Fibroblast of lung (primary cell): ENCODE measurements around the gene LPP. TPM values are rescaled to one million over a fixed set of nuclear protein-coding genes. Genes with fewer than 3 reads are reported as not detected.
A peak's percentile ranks its signal among the peaks of the same experiment; 100 is the strongest.

ENCODE experiments used
- DNase-seq, 2 donors: peaks; one replicate each; pipeline versions ENCODE4 v3.0.0 to v3.0.0-alpha.2; 2010; ENCODE audit warnings: low read depth in 2 of 2
- H2AFZ ChIP-seq: 2 replicates; pipeline ENCODE4 v1.5.1; 2012; ENCODE audit warnings: low read length, control low read depth, inconsistent platforms
- H3K27ac ChIP-seq: 2 replicates; pipeline ENCODE4 v1.5.1; 2011; ENCODE audit warnings: low read length, control low read depth; ENCODE audit not compliant: insufficient read depth
- H3K27me3 ChIP-seq: 2 replicates; pipeline ENCODE4 v1.5.1; 2011; ENCODE audit warnings: mild to moderate bottlenecking, low read length; ENCODE audit not compliant: control insufficient read depth, insufficient read depth
- H3K36me3 ChIP-seq: 2 replicates; pipeline ENCODE4 v1.5.1; 2011; ENCODE audit warnings: low read length; ENCODE audit not compliant: control insufficient read depth, insufficient read depth
- H3K4me1 ChIP-seq: 2 replicates; pipeline ENCODE4 v1.5.1; 2011; ENCODE audit warnings: low read length; ENCODE audit not compliant: control insufficient read depth, insufficient read depth; ENCODE audit errors: extremely low read depth
- H3K4me2 ChIP-seq: 2 replicates; pipeline ENCODE4 v1.5.1; 2011; ENCODE audit warnings: low read length, control low read depth; ENCODE audit not compliant: insufficient read depth; ENCODE audit errors: extremely low read depth
- H3K4me3 ChIP-seq, 4 experiments: fragments of 200-600 bp in 1 of 4; sonication (generic) in 1 of 4; replicated peaks in 1 of 4; 2 replicates each; pipeline ENCODE4 v1.5.1; 2011 to 2016; ENCODE audit warnings: low read length in 4 of 4, low read depth in 3 of 4, mild to moderate bottlenecking in 3 of 4, control low read depth in 2 of 4, inconsistent platforms in 1 of 4, mixed read lengths in 1 of 4; ENCODE audit not compliant: insufficient read depth in 1 of 4; ENCODE audit errors: control extremely low read depth in 1 of 4
- H3K79me2 ChIP-seq: 2 replicates; pipeline ENCODE4 v1.5.1; 2012; ENCODE audit warnings: mild to moderate bottlenecking, low read length, inconsistent platforms; ENCODE audit not compliant: control insufficient read depth, insufficient read depth
- H3K9ac ChIP-seq: 2 replicates; pipeline ENCODE4 v1.5.1; 2011; ENCODE audit warnings: mild to moderate bottlenecking, low read length, control low read depth; ENCODE audit not compliant: insufficient read depth
- H3K9me3 ChIP-seq: 2 replicates; pipeline ENCODE4 v1.5.1; 2012; ENCODE audit warnings: low read depth, low read length; ENCODE audit not compliant: control insufficient read depth, insufficient read depth
- H4K20me1 ChIP-seq: 2 replicates; pipeline ENCODE4 v1.5.1; 2011; ENCODE audit warnings: low read length; ENCODE audit not compliant: control insufficient read depth, insufficient read depth; ENCODE audit errors: extremely low read depth
- EZH2 ChIP-seq: IDR thresholded peaks from 2 replicates; pipeline ENCODE4 v1.5.1; 2012; ENCODE audit warnings: low read length, control low read depth, mild to moderate bottlenecking; ENCODE audit errors: missing control alignments
- polyA plus RNA-seq, 2 donors: library from polyadenylated mRNA; depleted of rRNA in 1 of 2; stranded (reverse) in 1 of 2; unstranded in 1 of 2; fragments of >200 nt; gene quantifications; 2 replicates each; pipeline ENCODE4 v1.2.1, GENCODE V29; 2011 to 2012; ENCODE audit warnings: missing spikeins in 1 of 2
- total RNA-seq: library from RNA; depleted of rRNA; stranded (reverse); fragments of >200 nt; gene quantifications from 2 replicates; pipeline ENCODE4 v1.2.1, GENCODE V29; 2014
- TF ChIP-seq, protein P1 (sequence below), 2 donors: IDR thresholded peaks in 1 of 2; conservative IDR thresholded peaks in 1 of 2; 1 replicate in 1 of 2; 2 replicates in 1 of 2; pipeline ENCODE4 v1.5.1; 2011 to 2012; ENCODE audit warnings: low read length in 2 of 2, control low read depth in 1 of 2, inconsistent platforms in 1 of 2, low read depth in 1 of 2, mild to moderate bottlenecking in 1 of 2

LPP gene
- total and polyA plus RNA-seq, 2 donors (not counting 1 experiment from before 2014, with no cell fraction given), result 69.0 to 124 TPM

DNA sequence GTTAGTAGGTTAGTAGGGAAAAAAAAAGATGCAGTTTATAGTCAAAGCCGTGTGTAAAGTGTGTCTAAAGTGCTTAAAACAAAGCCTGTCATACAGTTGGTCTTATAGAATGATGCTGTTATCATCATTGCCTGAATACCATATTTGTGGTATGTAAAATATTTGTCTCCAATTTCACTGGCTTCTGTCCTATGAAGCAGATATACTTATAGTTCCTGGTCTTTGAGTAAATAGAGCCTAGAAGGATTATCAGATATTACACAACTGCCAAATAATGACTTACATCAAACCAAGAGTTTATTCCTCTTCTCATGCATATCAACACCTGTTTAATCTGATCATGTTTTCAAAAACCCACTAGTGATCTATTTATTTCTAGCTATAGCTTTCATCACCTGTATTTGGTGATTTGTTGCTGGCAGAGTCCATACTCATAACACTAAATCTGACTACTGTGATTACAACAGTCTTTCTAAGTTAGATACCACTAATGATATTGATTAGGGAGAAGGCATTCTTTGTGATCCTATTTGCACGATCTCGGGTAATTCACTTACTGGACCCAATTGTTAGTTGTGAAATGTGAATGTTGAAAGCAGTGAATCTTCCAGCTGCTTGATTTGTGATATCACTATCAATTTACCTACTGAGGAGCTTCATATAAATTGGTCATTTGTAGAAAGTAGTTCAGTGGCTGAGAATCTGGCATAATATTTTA, 413.7 kb downstream of the LPP start:
- Histone ChIP-seq H3K9ac (no peak overlapping the region), H4K20me1 (no peaks in the 10 kb centered on the region), H3K36me3 (no peaks in the 10 kb centered on the region), H3K79me2 (peaks cover 3% of the 10 kb centered on the region), H3K4me1 (no peaks in the 10 kb centered on the region), H3K4me3 (no peak overlapping the region), H2AFZ (no peak overlapping the region), H3K27me3 (no peaks in the 10 kb centered on the region), H3K27ac (no peak overlapping the region), H3K9me3 (no peaks in the 10 kb centered on the region), H3K4me2 (no peak overlapping the region)
- no peak for TF ChIP-seq EZH2
- TF ChIP-seq, protein P1, sequence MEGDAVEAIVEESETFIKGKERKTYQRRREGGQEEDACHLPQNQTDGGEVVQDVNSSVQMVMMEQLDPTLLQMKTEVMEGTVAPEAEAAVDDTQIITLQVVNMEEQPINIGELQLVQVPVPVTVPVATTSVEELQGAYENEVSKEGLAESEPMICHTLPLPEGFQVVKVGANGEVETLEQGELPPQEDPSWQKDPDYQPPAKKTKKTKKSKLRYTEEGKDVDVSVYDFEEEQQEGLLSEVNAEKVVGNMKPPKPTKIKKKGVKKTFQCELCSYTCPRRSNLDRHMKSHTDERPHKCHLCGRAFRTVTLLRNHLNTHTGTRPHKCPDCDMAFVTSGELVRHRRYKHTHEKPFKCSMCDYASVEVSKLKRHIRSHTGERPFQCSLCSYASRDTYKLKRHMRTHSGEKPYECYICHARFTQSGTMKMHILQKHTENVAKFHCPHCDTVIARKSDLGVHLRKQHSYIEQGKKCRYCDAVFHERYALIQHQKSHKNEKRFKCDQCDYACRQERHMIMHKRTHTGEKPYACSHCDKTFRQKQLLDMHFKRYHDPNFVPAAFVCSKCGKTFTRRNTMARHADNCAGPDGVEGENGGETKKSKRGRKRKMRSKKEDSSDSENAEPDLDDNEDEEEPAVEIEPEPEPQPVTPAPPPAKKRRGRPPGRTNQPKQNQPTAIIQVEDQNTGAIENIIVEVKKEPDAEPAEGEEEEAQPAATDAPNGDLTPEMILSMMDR (conservative IDR thresholded peaks at IDR 0.05 in 1 of 2, IDR thresholded peaks at IDR 0.05 in 1 of 2; ENCODE audit: low read depth in 1 of 2, low read length in 2 of 2), result no peak
- DNase-seq, result peak; percentile 22 to 50

DNA sequence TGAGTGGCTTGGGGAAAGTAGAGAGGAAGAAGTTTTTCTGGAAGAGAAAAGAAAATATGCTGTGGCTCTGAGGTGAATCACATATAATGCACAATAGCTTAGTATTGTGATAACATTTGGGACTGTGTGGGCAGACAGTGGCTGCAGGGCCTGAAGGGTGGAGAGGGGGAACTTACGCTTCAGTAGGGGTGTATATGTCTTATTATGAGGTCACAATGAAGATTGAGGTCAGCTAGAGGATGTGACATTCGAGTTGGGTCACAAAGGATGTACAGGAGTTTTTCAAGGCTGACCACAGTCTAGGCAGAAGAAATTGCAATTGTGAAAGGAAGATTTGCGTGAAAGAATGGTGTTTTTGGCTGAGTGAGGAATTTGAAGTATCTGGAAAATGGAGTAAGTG, 414.8 kb downstream of the LPP start:
- no peaks in the 10 kb centered on the region for H4K20me1 ChIP-seq
- no peaks in the 10 kb centered on the region for H3K9me3 ChIP-seq
- H3K4me2 ChIP-seq, result no peak overlapping the region
- no peaks in the 10 kb centered on the region for H3K4me1 ChIP-seq
- no peak overlapping the region for H3K27ac ChIP-seq
- TF ChIP-seq, protein P1 (conservative IDR thresholded peaks at IDR 0.05 in 1 of 2, IDR thresholded peaks at IDR 0.05 in 1 of 2; ENCODE audit: low read depth in 1 of 2, low read length in 2 of 2), result no peak
- TF ChIP-seq EZH2, result no peak
- H3K27me3 ChIP-seq, result no peaks in the 10 kb centered on the region
- DNase-seq, result peak in 1 of 2 donors; percentile 63
- no peak overlapping the region for H3K4me3 ChIP-seq
- no peak overlapping the region for H3K9ac ChIP-seq
- no peaks in the 10 kb centered on the region for H3K36me3 ChIP-seq
- H2AFZ ChIP-seq, result no peak overlapping the region
- peaks cover 3% of the 10 kb centered on the region for H3K79me2 ChIP-seq

DNA sequence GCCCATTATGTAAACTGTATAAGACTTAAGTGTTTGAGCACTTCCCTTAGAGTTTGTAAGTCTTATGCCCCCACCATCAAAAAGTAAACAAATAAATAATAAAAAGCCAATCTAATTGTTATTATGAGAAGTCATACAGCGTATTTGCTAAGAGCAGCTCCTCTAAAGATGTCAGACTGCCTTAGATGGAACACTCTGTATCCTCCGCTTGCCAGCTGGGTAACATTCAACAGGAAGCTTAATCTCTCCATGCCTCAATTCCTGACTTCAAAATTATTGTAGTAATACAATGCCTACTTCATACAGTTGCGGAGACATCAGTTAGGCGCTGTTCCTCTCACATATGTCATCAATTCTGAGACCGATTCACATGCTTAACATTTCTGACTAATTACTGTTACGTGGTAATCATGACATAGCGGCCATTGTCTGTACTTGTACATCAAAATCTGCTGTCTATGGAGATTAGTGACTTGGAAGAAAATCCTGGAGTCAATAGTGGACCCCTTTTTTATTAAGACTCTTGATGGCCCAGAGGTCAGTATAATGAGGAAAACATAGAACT, 417.7 kb downstream of the LPP start:
- H3K79me2 ChIP-seq, result peaks cover 2% of the 10 kb centered on the region
- H3K4me1 ChIP-seq, result no peaks in the 10 kb centered on the region
- H3K4me3 ChIP-seq, result no peak overlapping the region
- no peak overlapping the region for H3K27ac ChIP-seq
- DNase-seq, result peak in 1 of 2 donors; percentile 7
- H4K20me1 ChIP-seq, result no peaks in the 10 kb centered on the region
- no peak overlapping the region for H2AFZ ChIP-seq
- TF ChIP-seq, protein P1 (conservative IDR thresholded peaks at IDR 0.05 in 1 of 2, IDR thresholded peaks at IDR 0.05 in 1 of 2; ENCODE audit: low read depth in 1 of 2, low read length in 2 of 2), result no peak
- TF ChIP-seq EZH2, result no peak
- H3K4me2 ChIP-seq, result no peak overlapping the region
- no peaks in the 10 kb centered on the region for H3K9me3 ChIP-seq
- no peaks in the 10 kb centered on the region for H3K36me3 ChIP-seq
- no peak overlapping the region for H3K9ac ChIP-seq
- H3K27me3 ChIP-seq, result no peaks in the 10 kb centered on the region
